HepG2 (cell line): Measurements from ENCODE around the gene CACNA1F. TPM values are rescaled to one million over a fixed set of nuclear protein-coding genes. Genes with fewer than 3 reads are reported as not detected.

Experiments
- CTCF ChIP-seq: sonication (generic); formaldehyde crosslinking; IDR thresholded peaks from 2 replicates; pipeline ENCODE4 v1.5.0; 2020; ENCODE audit warnings: mild to moderate bottlenecking, missing genetic modification reagents, moderate library complexity
- HOXD1 ChIP-seq: sonication (generic); formaldehyde crosslinking; IDR thresholded peaks from 2 replicates; pipeline ENCODE4 v1.5.0; 2020; ENCODE audit warnings: missing genetic modification reagents
- MED8 ChIP-seq: sonication (generic); formaldehyde crosslinking; IDR thresholded peaks from 2 replicates; pipeline ENCODE4 v1.8.1; 2023; ENCODE audit warnings: mild to moderate bottlenecking, missing genetic modification reagents; ENCODE audit not compliant: insufficient replicate concordance
- ZNF263 ChIP-seq: sonication (generic); formaldehyde crosslinking; IDR thresholded peaks from 2 replicates; pipeline ENCODE4 v1.4.0; 2020; ENCODE audit warnings: missing genetic modification reagents
- ZNF33B ChIP-seq: sonication (generic); formaldehyde crosslinking; IDR thresholded peaks from 2 replicates; pipeline ENCODE4 v1.5.1; 2020; ENCODE audit warnings: mild to moderate bottlenecking, missing genetic modification reagents
- ZNF678 ChIP-seq: sonication (generic); formaldehyde crosslinking; IDR thresholded peaks from 2 replicates; pipeline ENCODE4 v1.4.0; 2020; ENCODE audit warnings: mild to moderate bottlenecking, missing genetic modification reagents
- ZNF878 ChIP-seq: sonication (generic); formaldehyde crosslinking; IDR thresholded peaks from 2 replicates; pipeline ENCODE4 v1.8.1; 2023; ENCODE audit warnings: mild to moderate bottlenecking, missing genetic modification reagents, moderate library complexity
- polyA plus RNA-seq, 8 experiments: library from polyadenylated mRNA; depleted of rRNA in 3 of 8; stranded (reverse) in 7 of 8; unstranded in 1 of 8; fragments of >200 nt; fragmentation: Illumina TruSeq in 4 of 8; extraction: Trizol in 4 of 8; gene quantifications; 2 replicates each; pipeline versions ENCODE4 v1.2.1 to v1.2.3, GENCODE V29; 2011 to 2016; ENCODE audit warnings: low read depth in 4 of 8, missing spikeins in 1 of 8, mixed read lengths in 1 of 8; ENCODE audit not compliant: insufficient read depth in 1 of 8
- total RNA-seq, 5 experiments: library from RNA; depleted of rRNA; stranded (reverse); fragments of >200 nt; fragmentation: Illumina TruSeq; extraction: Trizol; gene quantifications; 2 replicates each; pipeline ENCODE4 v1.2.3, GENCODE V29; 2016; ENCODE audit warnings: low read depth in 1 of 5
- TF ChIP-seq, protein P1 (sequence below): sonication (generic); formaldehyde crosslinking; IDR thresholded peaks from 2 replicates; pipeline ENCODE4 v1.5.1; 2020; ENCODE audit warnings: mild to moderate bottlenecking, missing genetic modification reagents, moderate library complexity

CACNA1F gene
- total and polyA plus RNA-seq, 2 of the 13 experiments (the other 11 are each of a cell fraction or from before 2014, with no cell fraction given) = 0.03 TPM; not detected in 1

GRCh38 chrX:49230500-49231232 lies 2.5 kb downstream of the CACNA1F start (continued):
- TF ChIP-seq ZNF878 = no peak
- peak; percentile 44; the same call in 1 of the 2 replicates for TF ChIP-seq ZNF263 (CRISPR knock-in tag)
- TF ChIP-seq, protein P1, sequence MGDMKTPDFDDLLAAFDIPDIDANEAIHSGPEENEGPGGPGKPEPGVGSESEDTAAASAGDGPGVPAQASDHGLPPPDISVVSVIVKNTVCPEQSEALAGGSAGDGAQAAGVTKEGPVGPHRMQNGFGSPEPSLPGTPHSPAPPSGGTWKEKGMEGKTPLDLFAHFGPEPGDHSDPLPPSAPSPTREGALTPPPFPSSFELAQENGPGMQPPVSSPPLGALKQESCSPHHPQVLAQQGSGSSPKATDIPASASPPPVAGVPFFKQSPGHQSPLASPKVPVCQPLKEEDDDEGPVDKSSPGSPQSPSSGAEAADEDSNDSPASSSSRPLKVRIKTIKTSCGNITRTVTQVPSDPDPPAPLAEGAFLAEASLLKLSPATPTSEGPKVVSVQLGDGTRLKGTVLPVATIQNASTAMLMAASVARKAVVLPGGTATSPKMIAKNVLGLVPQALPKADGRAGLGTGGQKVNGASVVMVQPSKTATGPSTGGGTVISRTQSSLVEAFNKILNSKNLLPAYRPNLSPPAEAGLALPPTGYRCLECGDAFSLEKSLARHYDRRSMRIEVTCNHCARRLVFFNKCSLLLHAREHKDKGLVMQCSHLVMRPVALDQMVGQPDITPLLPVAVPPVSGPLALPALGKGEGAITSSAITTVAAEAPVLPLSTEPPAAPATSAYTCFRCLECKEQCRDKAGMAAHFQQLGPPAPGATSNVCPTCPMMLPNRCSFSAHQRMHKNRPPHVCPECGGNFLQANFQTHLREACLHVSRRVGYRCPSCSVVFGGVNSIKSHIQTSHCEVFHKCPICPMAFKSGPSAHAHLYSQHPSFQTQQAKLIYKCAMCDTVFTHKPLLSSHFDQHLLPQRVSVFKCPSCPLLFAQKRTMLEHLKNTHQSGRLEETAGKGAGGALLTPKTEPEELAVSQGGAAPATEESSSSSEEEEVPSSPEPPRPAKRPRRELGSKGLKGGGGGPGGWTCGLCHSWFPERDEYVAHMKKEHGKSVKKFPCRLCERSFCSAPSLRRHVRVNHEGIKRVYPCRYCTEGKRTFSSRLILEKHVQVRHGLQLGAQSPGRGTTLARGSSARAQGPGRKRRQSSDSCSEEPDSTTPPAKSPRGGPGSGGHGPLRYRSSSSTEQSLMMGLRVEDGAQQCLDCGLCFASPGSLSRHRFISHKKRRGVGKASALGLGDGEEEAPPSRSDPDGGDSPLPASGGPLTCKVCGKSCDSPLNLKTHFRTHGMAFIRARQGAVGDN (CRISPR knock-in tag) = peak; percentile 48
- no peak for TF ChIP-seq MED8 (CRISPR knock-in tag)
- no peak for TF ChIP-seq ZNF33B (CRISPR knock-in tag)
- TF ChIP-seq ZNF678 = no peak
- no peak for TF ChIP-seq HOXD1 (CRISPR knock-in tag)
- peak; percentile 39 for TF ChIP-seq CTCF (CRISPR knock-in tag)
